Cardiac muscle cell (in vitro differentiated cells and primary cell): ENCODE data around the gene DCPS. TPM values are rescaled to one million over a fixed set of nuclear protein-coding genes. Genes with fewer than 3 reads are reported as not detected.
A peak's percentile ranks its signal among the peaks of the same experiment; 100 is the strongest.
"Not testable (repeated sequence)": the region's sequence is repeated elsewhere in the genome, so short reads cannot be mapped to it uniquely, and the experiment has no call there.

Experiments used
- DNase-seq, 2 donors: peaks; one replicate each; pipeline versions ENCODE4 v3.0.0 to v3.0.0-alpha.2; 2010 to 2017; ENCODE audit warnings: low read depth in 1 of 2, low spot score in 1 of 2
- H3K27ac ChIP-seq: fragments of 200-600 bp; sonication (generic); 2 replicates; pipeline ENCODE4 v1.5.1; 2016
- H3K27me3 ChIP-seq: fragments of 200-600 bp; sonication (generic); 2 replicates; pipeline ENCODE4 v1.6.0; 2016; ENCODE audit warnings: control low read depth
- H3K36me3 ChIP-seq: fragments of 200-600 bp; sonication (generic); 2 replicates; pipeline ENCODE4 v1.5.1; 2016; ENCODE audit warnings: control low read depth
- H3K4me1 ChIP-seq: fragments of 200-600 bp; sonication (generic); 2 replicates; pipeline ENCODE4 v1.8.1; 2017; ENCODE audit warnings: low read depth, mild to moderate bottlenecking, mixed run types
- H3K4me3 ChIP-seq: fragments of 200-600 bp; sonication (generic); 2 replicates; pipeline ENCODE4 v1.5.1; 2016; ENCODE audit warnings: mild to moderate bottlenecking
- H3K9me3 ChIP-seq: fragments of 200-600 bp; sonication (generic); 2 replicates; pipeline ENCODE4 v1.5.1; 2017; ENCODE audit warnings: low read depth, mild to moderate bottlenecking, control low read depth
- polyA plus RNA-seq: library from polyadenylated mRNA; unstranded; fragments of >200 nt; fragmentation: Nextera tagmentation; extraction: Ambion mirVana; gene quantifications from 2 replicates; pipeline ENCODE4 v1.2.1, GENCODE V29; 2016
- total RNA-seq: library from RNA; depleted of rRNA; stranded (reverse); fragments of >200 nt; gene quantifications from 2 replicates; pipeline ENCODE4 v1.2.3, GENCODE V29; 2016
- TF ChIP-seq, protein P1 (sequence below): IDR thresholded peaks from 2 replicates; pipeline ENCODE4 v1.5.1; 2012; ENCODE audit warnings: low read depth, mild to moderate bottlenecking, low read length

Gene DCPS
- total and polyA plus RNA-seq, 2 experiments from 2014 or later: 13.1 to 27.0 TPM

GRCh38 chr11:126380909-126381308, 77.0 kb downstream of the DCPS start:
- TF ChIP-seq, protein P1, sequence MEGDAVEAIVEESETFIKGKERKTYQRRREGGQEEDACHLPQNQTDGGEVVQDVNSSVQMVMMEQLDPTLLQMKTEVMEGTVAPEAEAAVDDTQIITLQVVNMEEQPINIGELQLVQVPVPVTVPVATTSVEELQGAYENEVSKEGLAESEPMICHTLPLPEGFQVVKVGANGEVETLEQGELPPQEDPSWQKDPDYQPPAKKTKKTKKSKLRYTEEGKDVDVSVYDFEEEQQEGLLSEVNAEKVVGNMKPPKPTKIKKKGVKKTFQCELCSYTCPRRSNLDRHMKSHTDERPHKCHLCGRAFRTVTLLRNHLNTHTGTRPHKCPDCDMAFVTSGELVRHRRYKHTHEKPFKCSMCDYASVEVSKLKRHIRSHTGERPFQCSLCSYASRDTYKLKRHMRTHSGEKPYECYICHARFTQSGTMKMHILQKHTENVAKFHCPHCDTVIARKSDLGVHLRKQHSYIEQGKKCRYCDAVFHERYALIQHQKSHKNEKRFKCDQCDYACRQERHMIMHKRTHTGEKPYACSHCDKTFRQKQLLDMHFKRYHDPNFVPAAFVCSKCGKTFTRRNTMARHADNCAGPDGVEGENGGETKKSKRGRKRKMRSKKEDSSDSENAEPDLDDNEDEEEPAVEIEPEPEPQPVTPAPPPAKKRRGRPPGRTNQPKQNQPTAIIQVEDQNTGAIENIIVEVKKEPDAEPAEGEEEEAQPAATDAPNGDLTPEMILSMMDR: no peak
- Histone ChIP-seq H3K36me3 (no peaks in the 10 kb centered on the region), H3K27ac (no peak overlapping the region), H3K4me3 (no peak overlapping the region), H3K9me3 (no peaks in the 10 kb centered on the region), H3K27me3 (no peaks in the 10 kb centered on the region), H3K4me1 (no peaks in the 10 kb centered on the region)
- DNase-seq: no peak

- H3K27me3 ChIP-seq, H3K9me3 ChIP-seq, H3K27ac ChIP-seq, H3K36me3 ChIP-seq, H3K4me3 ChIP-seq, H3K4me1 ChIP-seq, DNase-seq: not testable (repeated sequence)
Measured at GRCh38 chr11:126381960-126382359, 78.1 kb downstream of the DCPS start.

DNA sequence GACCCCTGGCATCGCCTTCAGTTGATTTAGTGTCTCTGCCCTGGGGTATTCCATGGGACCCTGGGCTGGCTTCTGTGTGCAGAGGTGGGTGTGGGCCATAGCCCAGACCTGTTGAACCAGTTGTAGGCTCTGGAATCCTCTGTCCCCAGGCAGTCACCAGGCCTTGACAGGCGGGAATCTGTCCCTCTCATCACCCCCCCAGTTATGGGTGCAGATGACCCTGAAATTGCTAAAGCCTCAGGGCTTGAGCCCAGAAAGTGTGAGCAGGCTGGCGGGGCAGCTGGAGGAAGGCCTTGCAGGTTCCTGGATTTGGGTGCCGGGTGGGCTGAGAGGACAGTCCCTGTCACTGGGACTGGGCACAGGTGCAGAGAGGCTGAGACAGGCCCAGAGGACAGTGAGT, 78.8 kb downstream of the DCPS start:
- H3K36me3 ChIP-seq, H3K9me3 ChIP-seq, H3K4me3 ChIP-seq, H3K4me1 ChIP-seq, H3K27ac ChIP-seq, DNase-seq, H3K27me3 ChIP-seq: not testable (repeated sequence)

DNA sequence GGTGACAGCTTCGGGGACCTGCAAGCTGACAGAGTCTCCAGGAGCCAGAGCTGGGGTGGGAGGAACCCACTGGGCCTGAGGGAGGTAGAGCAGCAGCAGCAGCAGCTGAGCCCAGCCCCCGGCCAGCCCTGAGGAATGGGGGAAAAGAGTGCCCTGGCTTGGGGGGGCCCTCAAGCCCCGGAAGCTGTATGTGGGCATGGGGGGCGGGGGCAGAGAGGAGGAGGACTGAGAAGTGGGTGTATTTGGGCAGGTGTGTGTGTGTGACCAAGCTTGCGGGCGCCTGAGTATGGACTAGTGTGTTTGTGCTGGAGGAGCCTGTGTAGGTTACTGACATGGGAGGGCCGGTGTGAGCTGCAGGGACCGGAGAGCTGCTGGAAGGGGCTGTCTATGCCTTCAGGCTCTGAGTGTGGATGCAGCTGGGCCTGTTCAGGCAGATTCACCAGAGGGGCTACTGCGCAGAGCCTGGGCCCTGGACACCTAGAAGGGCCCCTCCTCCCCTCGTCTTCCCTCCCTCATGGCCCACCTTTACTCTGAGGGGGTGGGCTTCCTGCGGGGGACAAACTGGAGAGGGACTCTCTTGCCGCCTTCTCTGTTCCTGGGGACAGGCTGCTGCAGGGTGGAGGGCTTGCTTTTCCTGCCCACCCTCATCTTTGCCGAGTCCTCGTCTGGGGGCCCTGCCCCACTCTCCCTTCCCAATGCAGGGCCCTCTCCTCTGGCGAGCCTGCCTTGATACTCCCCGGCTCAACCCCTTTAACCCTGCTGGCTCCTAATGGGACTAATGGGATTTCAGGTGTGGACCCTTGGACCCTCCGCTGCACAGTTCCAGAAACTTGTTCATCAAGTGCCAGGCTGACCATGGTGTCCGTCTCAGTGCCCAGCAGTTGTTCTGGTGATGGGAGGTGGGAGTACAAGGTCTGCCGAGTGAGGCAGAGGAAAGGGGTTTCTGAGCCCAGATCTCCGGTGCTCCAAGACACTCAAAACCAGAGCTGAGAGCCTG, 79.8 kb downstream of the DCPS start:
- no peak for DNase-seq
- no peak overlapping the region for H3K4me3 ChIP-seq
- TF ChIP-seq, protein P1: no peak
- no peaks in the 10 kb centered on the region for H3K36me3 ChIP-seq
- H3K27me3 ChIP-seq: no peaks in the 10 kb centered on the region
- H3K9me3 ChIP-seq: no peaks in the 10 kb centered on the region
- no peak overlapping the region for H3K27ac ChIP-seq
- H3K4me1 ChIP-seq: peaks cover 5% of the 10 kb centered on the region

DNA sequence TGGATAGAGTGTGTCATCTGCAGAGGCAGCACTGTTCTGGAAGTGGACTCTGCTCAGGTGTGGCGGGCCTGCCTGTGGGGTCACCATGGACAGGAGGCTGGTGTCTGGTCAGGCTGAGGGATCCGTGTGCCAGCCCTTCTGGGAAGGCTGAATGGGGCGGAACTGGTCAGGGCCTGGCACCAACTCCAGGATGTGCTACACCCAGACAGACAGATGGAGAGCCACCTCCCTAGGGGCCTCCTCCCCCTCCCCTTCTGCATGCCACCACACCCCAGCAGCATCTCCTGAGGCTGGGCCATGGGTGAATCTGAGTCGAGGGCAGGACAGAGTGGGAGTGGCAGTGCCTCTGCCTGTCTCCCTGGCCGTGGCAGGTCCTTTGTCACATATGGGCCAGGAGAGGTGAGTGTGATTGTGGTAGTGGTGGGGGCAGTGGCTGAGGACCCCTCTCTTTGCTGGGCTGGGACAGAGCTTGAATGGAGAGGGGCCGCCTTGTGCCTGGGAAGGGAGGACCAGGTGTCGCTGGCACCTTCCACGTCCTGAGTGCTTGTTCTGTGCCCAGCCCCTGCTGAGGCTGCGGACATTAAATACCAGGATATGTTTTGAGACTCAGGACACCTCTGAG, 80.7 kb downstream of the DCPS start:
- Histone ChIP-seq H3K27me3 (no peaks in the 10 kb centered on the region), H3K4me1 (peaks cover 5% of the 10 kb centered on the region), H3K4me3 (no peak overlapping the region), H3K36me3 (no peaks in the 10 kb centered on the region), H3K27ac (no peak overlapping the region), H3K9me3 (no peaks in the 10 kb centered on the region)
- DNase-seq: no peak
- TF ChIP-seq, protein P1: no peak

DNA sequence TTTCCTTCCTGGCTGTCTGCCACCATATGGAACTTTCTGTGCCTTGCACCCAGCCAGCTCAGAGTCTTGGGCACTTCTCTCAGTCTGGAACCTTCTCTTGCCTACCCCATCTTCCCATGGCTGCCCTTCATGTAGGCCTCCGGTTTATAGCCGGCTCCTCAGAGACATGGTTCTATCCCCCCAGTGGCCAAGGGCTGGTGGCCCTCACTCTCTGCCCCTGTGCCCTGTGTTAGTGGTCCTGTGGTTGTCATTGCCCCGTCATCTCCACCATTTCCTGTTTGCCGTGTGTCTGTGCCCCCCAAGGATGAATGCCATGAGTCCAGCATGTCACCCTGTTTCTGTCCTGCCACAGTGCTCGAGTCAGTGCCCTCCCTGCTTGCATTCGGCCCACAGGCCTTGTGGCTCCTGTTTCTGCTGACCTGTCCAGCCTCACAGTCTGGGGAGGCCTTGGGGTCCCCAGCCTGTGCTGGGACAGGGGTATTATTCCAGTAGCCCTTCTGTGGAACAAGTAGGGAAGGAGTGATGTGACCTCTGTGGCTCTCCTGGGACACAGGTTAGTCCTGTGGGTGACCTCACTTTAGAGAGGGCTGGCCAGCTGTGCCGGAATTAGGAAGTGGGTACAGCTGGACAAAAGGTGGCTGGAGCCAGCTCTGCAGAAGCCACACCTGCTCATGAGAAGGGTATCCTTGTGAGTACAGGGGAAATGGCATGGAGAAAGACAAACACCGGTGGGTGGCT, 82.3 kb downstream of the DCPS start:
- Histone ChIP-seq H3K4me1 (peaks cover 9% of the 10 kb centered on the region), H3K27ac (no peak overlapping the region), H3K4me3 (no peak overlapping the region), H3K36me3 (no peaks in the 10 kb centered on the region), H3K9me3 (no peaks in the 10 kb centered on the region), H3K27me3 (no peaks in the 10 kb centered on the region)
- TF ChIP-seq, protein P1: no peak
- DNase-seq: no peak

GRCh38 chr11:126386729-126387071, 82.8 kb downstream of the DCPS start:
- H3K27me3 ChIP-seq, H3K4me3 ChIP-seq, H3K9me3 ChIP-seq, H3K27ac ChIP-seq, H3K36me3 ChIP-seq: not testable (repeated sequence)
- peaks cover 15% of the 10 kb centered on the region for H3K4me1 ChIP-seq
- peak in 1 of 2 donors; percentile 24 for DNase-seq
